HEK293 (cell line): ENCODE measurements around the gene MAMDC2.

Experiments used
- CTCF ChIA-PET: fragments of 350-600 bp; formaldehyde crosslinking; extraction: SDS; loops from one replicate; lab custom pipeline; 2021; ENCODE audit warnings: antibody characterized with exemption; lab: Yijun Ruan, JAX
- POLR2A ChIA-PET: fragments of 300-600 bp; formaldehyde crosslinking; extraction: SDS; loops from one replicate; lab custom pipeline; 2020; ENCODE audit warnings: antibody characterized with exemption, inconsistent platforms; lab: Yijun Ruan, JAX
- H3K27ac ChIP-seq: fragments of 200-500 bp; sonication (Bioruptor generic); 2 replicates; pipeline ENCODE4 v1.5.1; 2014; ENCODE audit warnings: low read depth, low read length, control low read depth, inconsistent platforms; ENCODE audit errors: extremely low read depth
- H3K36me3 ChIP-seq, 2 experiments: fragments of 200-500 bp in 1 of 2; sonication (Bioruptor generic) in 1 of 2; 1 replicate in 1 of 2; 2 replicates in 1 of 2; pipeline ENCODE4 v1.5.1; 2014 to 2017; ENCODE audit warnings: inconsistent platforms in 2 of 2, low read length in 2 of 2; ENCODE audit not compliant: control insufficient read depth in 2 of 2, insufficient read depth in 1 of 2
- H3K4me1 ChIP-seq: fragments of 200-500 bp; sonication (Bioruptor generic); 2 replicates; pipeline ENCODE4 v1.5.1; 2014; ENCODE audit warnings: mild to moderate bottlenecking, low read length, inconsistent platforms; ENCODE audit not compliant: control insufficient read depth, insufficient read depth
- H3K4me3 ChIP-seq: 2 replicates; pipeline ENCODE4 v1.5.1; 2011; ENCODE audit warnings: low read depth, mild to moderate bottlenecking, control low read depth, low read length, moderate library complexity
- H3K9me3 ChIP-seq: fragments of 200-500 bp; sonication (Bioruptor generic); 2 replicates; pipeline ENCODE4 v1.5.1; 2014; ENCODE audit warnings: low read depth, low read length, inconsistent platforms; ENCODE audit not compliant: control insufficient read depth, insufficient read depth
- BCL11B ChIP-seq: fragments of 450-650 bp; formaldehyde crosslinking; IDR thresholded peaks from 2 replicates; pipeline ENCODE4 v1.5.1; 2016; ENCODE audit warnings: low read depth, missing biosample characterization, missing genetic modification characterization
- GLI4 ChIP-seq: fragments of 450-650 bp; formaldehyde crosslinking; IDR thresholded peaks from 2 replicates; pipeline ENCODE4 v1.5.1; 2016; ENCODE audit warnings: missing biosample characterization, missing genetic modification characterization
- GLIS2 ChIP-seq: fragments of 450-650 bp; formaldehyde crosslinking; IDR thresholded peaks from 2 replicates; pipeline ENCODE4 v1.5.1; 2016; ENCODE audit warnings: missing biosample characterization, missing genetic modification characterization
- HOXC10 ChIP-seq: sonication (generic); formaldehyde crosslinking; IDR thresholded peaks from 2 replicates; pipeline ENCODE4 v1.8.1; 2023; ENCODE audit warnings: mild to moderate bottlenecking, missing genetic modification reagents
- MYNN ChIP-seq: fragments of 450-650 bp; formaldehyde crosslinking; IDR thresholded peaks from 2 replicates; pipeline ENCODE4 v1.5.1; 2016; ENCODE audit warnings: missing biosample characterization, missing genetic modification characterization, borderline replicate concordance
- MZF1 ChIP-seq: fragments of 450-650 bp; formaldehyde crosslinking; IDR thresholded peaks from 2 replicates; pipeline ENCODE4 v1.5.1; 2017; ENCODE audit warnings: missing biosample characterization, missing genetic modification characterization, borderline replicate concordance
- PATZ1 ChIP-seq: fragments of 450-650 bp; formaldehyde crosslinking; IDR thresholded peaks from 2 replicates; pipeline ENCODE4 v1.5.1; 2016; ENCODE audit warnings: missing biosample characterization, missing genetic modification characterization
- PRDM1 ChIP-seq: fragments of 450-650 bp; formaldehyde crosslinking; IDR thresholded peaks from 2 replicates; pipeline ENCODE4; 2016; ENCODE audit warnings: missing biosample characterization, missing genetic modification characterization
- ZBTB48 ChIP-seq: fragments of 450-650 bp; formaldehyde crosslinking; IDR thresholded peaks from 2 replicates; pipeline ENCODE4 v1.5.1; 2016; ENCODE audit warnings: missing biosample characterization, missing genetic modification characterization
- ZFHX2 ChIP-seq: fragments of 450-650 bp; formaldehyde crosslinking; conservative IDR thresholded peaks from 2 replicates; pipeline ENCODE4 v1.5.1; 2016; ENCODE audit warnings: missing biosample characterization, missing genetic modification characterization
- ZNF10 ChIP-seq: fragments of 450-650 bp; formaldehyde crosslinking; IDR thresholded peaks from 2 replicates; pipeline ENCODE4 v1.5.1; 2017; ENCODE audit warnings: missing biosample characterization, missing genetic modification characterization
- ZNF114 ChIP-seq: fragments of 450-650 bp; formaldehyde crosslinking; IDR thresholded peaks from 2 replicates; pipeline ENCODE4 v1.5.0; 2017; ENCODE audit warnings: missing biosample characterization, missing genetic modification characterization
- ZNF175 ChIP-seq: fragments of 450-650 bp; formaldehyde crosslinking; IDR thresholded peaks from 2 replicates; pipeline ENCODE4 v1.5.1; 2016; ENCODE audit warnings: missing biosample characterization, missing genetic modification characterization
- ZNF202 ChIP-seq: fragments of 450-650 bp; formaldehyde crosslinking; IDR thresholded peaks from 2 replicates; pipeline ENCODE4 v1.5.1; 2016; ENCODE audit warnings: missing biosample characterization, missing genetic modification characterization, borderline replicate concordance
- ZNF341 ChIP-seq: fragments of 450-650 bp; formaldehyde crosslinking; IDR thresholded peaks from 2 replicates; pipeline ENCODE4; 2016; ENCODE audit warnings: low read depth, missing biosample characterization, missing genetic modification characterization
- ZNF394 ChIP-seq: fragments of 450-650 bp; formaldehyde crosslinking; IDR thresholded peaks from 2 replicates; pipeline ENCODE4 v1.5.1; 2016; ENCODE audit warnings: missing biosample characterization, missing genetic modification characterization, mild to moderate bottlenecking, moderate library complexity, borderline replicate concordance
- ZNF501 ChIP-seq: fragments of 450-650 bp; formaldehyde crosslinking; IDR thresholded peaks from 2 replicates; pipeline ENCODE4 v1.5.1; 2016; ENCODE audit warnings: missing biosample characterization, missing genetic modification characterization
- ZNF514 ChIP-seq: fragments of 450-650 bp; formaldehyde crosslinking; IDR thresholded peaks from 2 replicates; pipeline ENCODE4 v1.5.1; 2016; ENCODE audit warnings: missing biosample characterization, missing genetic modification characterization
- ZNF549 ChIP-seq: fragments of 450-650 bp; IDR thresholded peaks from 2 replicates; pipeline ENCODE4 v1.5.1; 2018; ENCODE audit warnings: missing biosample characterization, missing genetic modification characterization, mild to moderate bottlenecking, inconsistent platforms, moderate library complexity
- ZNF560 ChIP-seq: fragments of 450-650 bp; formaldehyde crosslinking; IDR thresholded peaks from 2 replicates; pipeline ENCODE4 v1.5.1; 2017; ENCODE audit warnings: missing biosample characterization, missing genetic modification characterization, borderline replicate concordance
- ZNF585B ChIP-seq: fragments of 450-650 bp; formaldehyde crosslinking; IDR thresholded peaks from 2 replicates; pipeline ENCODE4 v1.5.1; 2016; ENCODE audit warnings: missing biosample characterization, missing genetic modification characterization
- ZNF624 ChIP-seq: fragments of 450-650 bp; formaldehyde crosslinking; IDR thresholded peaks from 2 replicates; pipeline ENCODE4 v1.5.1; 2017; ENCODE audit warnings: missing biosample characterization, missing genetic modification characterization
- ZNF664 ChIP-seq: fragments of 450-650 bp; formaldehyde crosslinking; IDR thresholded peaks from 2 replicates; pipeline ENCODE4 v1.5.1; 2016; ENCODE audit warnings: missing biosample characterization, missing genetic modification characterization
- ZNF677 ChIP-seq: fragments of 450-650 bp; IDR thresholded peaks from 2 replicates; pipeline ENCODE4 v1.5.0; 2018; ENCODE audit warnings: missing biosample characterization, mild to moderate bottlenecking, missing genetic modification characterization, moderate library complexity
- ZNF76 ChIP-seq: fragments of 450-650 bp; formaldehyde crosslinking; IDR thresholded peaks from 2 replicates; pipeline ENCODE4; 2016; ENCODE audit warnings: low read depth, missing biosample characterization, missing genetic modification characterization, borderline replicate concordance
- ZNF785 ChIP-seq: fragments of 450-650 bp; formaldehyde crosslinking; IDR thresholded peaks from 2 replicates; pipeline ENCODE4 v1.5.1; 2016; ENCODE audit warnings: missing biosample characterization, missing genetic modification characterization
- ZNF792 ChIP-seq: fragments of 450-650 bp; formaldehyde crosslinking; IDR thresholded peaks from 2 replicates; pipeline ENCODE4 v1.5.1; 2016; ENCODE audit warnings: missing biosample characterization, missing genetic modification characterization
- ZSCAN23 ChIP-seq: fragments of 450-650 bp; formaldehyde crosslinking; IDR thresholded peaks from 2 replicates; pipeline ENCODE4 v1.5.1; 2016; ENCODE audit warnings: missing biosample characterization, missing genetic modification characterization
- ZXDB ChIP-seq: fragments of 450-650 bp; formaldehyde crosslinking; IDR thresholded peaks from 2 replicates; pipeline ENCODE4 v1.5.1; 2016; ENCODE audit warnings: missing biosample characterization, missing genetic modification characterization

MAMDC2 gene

DNA sequence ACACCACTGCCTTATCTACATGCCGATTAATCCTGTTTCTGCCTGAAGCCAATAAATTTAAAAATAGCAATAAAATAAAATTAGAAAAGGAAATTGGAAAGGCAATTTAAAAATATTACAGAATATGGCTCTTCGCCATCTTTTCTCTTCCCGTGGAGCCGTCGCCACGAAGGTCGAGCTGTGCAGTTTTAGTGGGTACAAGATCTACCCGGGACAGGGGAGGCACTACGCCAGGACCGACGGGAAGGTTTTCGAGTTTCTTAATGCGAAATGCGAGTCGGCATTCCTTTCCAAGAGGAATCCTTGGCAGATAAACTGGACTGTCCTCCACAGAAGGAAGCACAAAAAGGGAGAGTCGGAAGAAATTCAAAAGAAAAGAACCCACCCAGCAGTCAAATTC lies 173.4 kb downstream of the MAMDC2 start:
- no peaks in the 10 kb centered on the region for H3K4me1 ChIP-seq
- peaks cover 0 to 21% of the 10 kb centered on the region in 2 experiments; a peak in 1 of 3 replicates for H3K36me3 ChIP-seq
- H3K4me3 ChIP-seq = no peak overlapping the region
- H3K27ac ChIP-seq = no peak overlapping the region
- H3K9me3 ChIP-seq = no peaks in the 10 kb centered on the region
- TF ChIP-seq PATZ1 (tag by site-specific recombination) (no peak), ZNF677 (tag by site-specific recombination) (no peak), ZNF514 (no peak), ZNF560 (tag by site-specific recombination) (no peak), ZNF501 (no peak), MZF1 (tag by site-specific recombination) (no peak), ZNF785 (no peak), ZSCAN23 (tag by site-specific recombination) (no peak), ZNF114 (tag by site-specific recombination) (no peak), ZNF10 (tag by site-specific recombination) (no peak), ZNF549 (tag by site-specific recombination) (no peak), ZNF624 (tag by site-specific recombination) (no peak), ZNF664 (no peak)
- ChIA-PET POLR2A (no interaction called here), CTCF (interaction anchor here (0.7 kb wide), 1 partner anchor 398 kb away, joined by 4 read pairs; no protein-coding TSS in a partner anchor)

DNA sequence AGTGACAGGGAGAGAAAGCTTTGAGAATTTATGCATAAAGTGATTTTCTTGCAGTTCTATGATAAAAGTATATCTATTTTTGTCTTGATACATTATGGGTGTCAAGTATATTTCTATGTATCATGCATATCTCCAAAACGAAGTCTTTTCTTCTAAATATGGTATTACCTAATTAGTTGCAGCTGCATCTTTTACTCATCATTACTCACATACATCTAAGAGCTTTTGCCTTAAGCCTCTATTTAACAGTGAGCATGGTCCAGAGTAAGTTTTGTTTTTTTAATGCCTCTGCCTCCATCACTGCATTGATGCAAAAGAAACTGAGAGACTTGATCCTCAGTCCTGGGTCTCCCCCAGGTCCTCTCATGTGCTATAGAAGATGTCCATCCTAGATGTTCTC lies 175.1 kb downstream of the MAMDC2 start:
- H3K36me3 ChIP-seq = peaks cover 0 to 12% of the 10 kb centered on the region in 2 experiments; a peak in 1 of 3 replicates
- ChIA-PET CTCF (interaction anchor here (0.7 to 1.3 kb wide), 2 partner anchors 10 to 11 kb away, joined by 3 to 4 read pairs; no protein-coding TSS in a partner anchor), POLR2A (no interaction called here)
- no peak overlapping the region for H3K27ac ChIP-seq
- H3K9me3 ChIP-seq = no peaks in the 10 kb centered on the region
- H3K4me1 ChIP-seq = no peaks in the 10 kb centered on the region
- H3K4me3 ChIP-seq = no peak overlapping the region
- TF ChIP-seq ZFHX2 (tag by site-specific recombination) (no peak), BCL11B (tag by site-specific recombination) (no peak)

DNA sequence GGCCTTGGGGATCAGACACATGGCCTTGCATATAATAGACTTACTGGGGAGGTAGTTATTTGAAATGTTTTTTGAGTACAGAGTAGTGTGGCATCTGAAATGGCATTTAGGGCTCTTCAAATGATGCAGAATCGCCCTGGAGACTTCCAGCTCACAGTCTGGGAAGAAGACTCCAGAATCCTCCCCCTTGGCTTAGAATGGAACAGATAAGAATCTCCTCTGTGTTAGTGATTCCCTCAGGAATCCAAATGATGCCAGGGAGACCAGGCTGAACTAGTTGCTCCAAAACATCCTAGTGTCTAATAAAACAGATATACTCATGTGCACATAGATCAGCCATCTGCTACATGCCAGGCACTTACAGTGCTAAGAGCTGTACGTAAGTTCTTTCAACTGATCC lies 176.6 kb downstream of the MAMDC2 start:
- Histone ChIP-seq H3K27ac (no peak overlapping the region), H3K4me3 (no peak overlapping the region), H3K36me3 (peaks cover 0 to 8% of the 10 kb centered on the region in 2 experiments; a peak in 1 of 3 replicates), H3K9me3 (no peaks in the 10 kb centered on the region), H3K4me1 (no peaks in the 10 kb centered on the region)
- POLR2A ChIA-PET = no interaction called here
- TF ChIP-seq ZXDB (tag by site-specific recombination) = no peak
- no peak for TF ChIP-seq ZNF394 (tag by site-specific recombination)
- no peak for TF ChIP-seq ZNF175 (tag by site-specific recombination)
- TF ChIP-seq MYNN (tag by site-specific recombination) = no peak
- TF ChIP-seq HOXC10 = no peak
- TF ChIP-seq ZNF76 = no peak
- no peak for TF ChIP-seq ZNF792
- no peak for TF ChIP-seq ZNF202 (tag by site-specific recombination)
- no peak for TF ChIP-seq GLI4 (tag by site-specific recombination)
- no peak for TF ChIP-seq PATZ1 (tag by site-specific recombination)
- TF ChIP-seq GLIS2 = no peak
- no peak for TF ChIP-seq PRDM1 (tag by site-specific recombination)
- no peak for TF ChIP-seq ZNF585B (tag by site-specific recombination)
- TF ChIP-seq MZF1 (tag by site-specific recombination) = no peak
- TF ChIP-seq ZBTB48 (tag by site-specific recombination) = no peak
- TF ChIP-seq ZNF341 (tag by site-specific recombination) = no peak
- CTCF ChIA-PET = interaction anchor here (1.0 kb wide), 1 partner anchor 9 kb away, joined by 3 read pairs; no protein-coding TSS in a partner anchor
